SK-N-SH (cell line): ENCODE measurements around the gene FHDC1. TPM values are rescaled to one million over a fixed set of nuclear protein-coding genes. Genes with fewer than 3 reads are reported as not detected.

ENCODE experiments used
- CTCF ChIA-PET: fragments of 300-600, 350-600 bp; formaldehyde crosslinking; extraction: SDS; loops from one replicate; lab custom pipeline; 2021; lab: Yijun Ruan, JAX
- POLR2A ChIA-PET: fragments of 350-600 bp; sonication (Branson Sonifier 250); formaldehyde crosslinking; extraction: SDS; loops from one replicate; lab custom pipeline; 2020; ENCODE audit warnings: antibody characterized with exemption, inconsistent platforms; lab: Yijun Ruan, JAX
- DNase-seq: peaks from one replicate; pipeline ENCODE4 v3.0.0; 2012
- H2AFZ ChIP-seq: fragments of 200-600 bp; sonication (generic); 2 replicates; pipeline ENCODE4 v1.8.1; 2016; ENCODE audit warnings: antibody characterized with exemption, mild to moderate bottlenecking, low read depth
- H3F3A ChIP-seq: fragments of 200-600 bp; sonication (generic); replicated peaks from 2 replicates; pipeline ENCODE3; 2016; ENCODE audit warnings: antibody characterized with exemption, mild to moderate bottlenecking; ENCODE audit not compliant: insufficient read depth
- H3K27ac ChIP-seq, 2 experiments: fragments of 200-500 bp in 1 of 2; fragments of 200-600 bp in 1 of 2; sonication (Bioruptor generic) in 1 of 2; sonication (generic), shearing (Covaris generic) in 1 of 2; 2 replicates each; pipeline versions ENCODE4 v1.5.1 to v1.6.1; 2014 to 2016; ENCODE audit warnings: low read depth in 2 of 2, inconsistent platforms in 1 of 2, low read length in 1 of 2, mild to moderate bottlenecking in 1 of 2, mixed read lengths in 1 of 2
- H3K27me3 ChIP-seq: fragments of 200-600 bp; sonication (generic), shearing (Covaris generic); 2 replicates; pipeline ENCODE4 v1.6.1; 2016; ENCODE audit warnings: mixed run types; ENCODE audit not compliant: insufficient read depth
- H3K36me3 ChIP-seq, 2 experiments: fragments of 200-500 bp in 1 of 2; fragments of 200-600 bp in 1 of 2; sonication (Bioruptor generic) in 1 of 2; sonication (generic) in 1 of 2; replicated peaks in 1 of 2; 2 replicates each; pipeline versions ENCODE3 to v1.5.1; 2014 to 2016; ENCODE audit warnings: low read length in 1 of 2, mild to moderate bottlenecking in 1 of 2; ENCODE audit not compliant: insufficient read depth in 2 of 2, control insufficient read depth in 1 of 2
- H3K4me1 ChIP-seq, 2 experiments: fragments of 200-500 bp in 1 of 2; fragments of 200-600 bp in 1 of 2; sonication (Bioruptor generic) in 1 of 2; sonication (generic), shearing (Covaris generic) in 1 of 2; 2 replicates each; pipeline versions ENCODE4 v1.5.1 to v1.6.1; 2014 to 2016; ENCODE audit warnings: low read depth in 1 of 2, low read length in 1 of 2, mixed run types in 1 of 2; ENCODE audit not compliant: insufficient read depth in 2 of 2, control insufficient read depth in 1 of 2
- H3K4me2 ChIP-seq: fragments of 200-600 bp; sonication (generic), shearing (Covaris generic); 2 replicates; pipeline ENCODE4 v1.6.1; 2017; ENCODE audit warnings: mixed run types
- H3K4me3 ChIP-seq, 2 experiments: fragments of 200-500 bp in 1 of 2; fragments of 200-600 bp in 1 of 2; sonication (Bioruptor generic) in 1 of 2; sonication (generic), shearing (Covaris generic) in 1 of 2; 2 replicates each; pipeline versions ENCODE4 v1.5.1 to v1.8.1; 2014 to 2016; ENCODE audit warnings: low read depth in 2 of 2, inconsistent platforms in 1 of 2, low read length in 1 of 2, mild to moderate bottlenecking in 1 of 2, mixed read lengths in 1 of 2, moderate library complexity in 1 of 2
- H3K79me2 ChIP-seq: fragments of 200-600 bp; sonication (generic); 2 replicates; pipeline ENCODE4 v1.8.1; 2017; ENCODE audit warnings: mild to moderate bottlenecking; ENCODE audit not compliant: insufficient read depth
- H3K9ac ChIP-seq: fragments of 200-600 bp; sonication (generic); 2 replicates; pipeline ENCODE4 v1.6.1; 2017; ENCODE audit warnings: mixed run types
- H3K9me2 ChIP-seq: fragments of 200-600 bp; sonication (generic); 2 replicates; pipeline ENCODE4 v1.6.1; 2017; ENCODE audit warnings: mixed run types
- H3K9me3 ChIP-seq: fragments of 200-600 bp; sonication (generic); 2 replicates; pipeline ENCODE4 v1.6.1; 2017; ENCODE audit warnings: mixed run types, mild to moderate bottlenecking, moderate library complexity
- H4K20me1 ChIP-seq: fragments of 200-600 bp; sonication (generic); 2 replicates; pipeline ENCODE4 v1.6.1; 2017; ENCODE audit warnings: mild to moderate bottlenecking, mixed run types; ENCODE audit not compliant: insufficient read depth
- FOXJ3 ChIP-seq: sonication (generic); formaldehyde crosslinking; IDR thresholded peaks from 2 replicates; pipeline ENCODE4 v1.5.1; 2020; ENCODE audit warnings: mild to moderate bottlenecking, missing genetic modification reagents
- GATA2 ChIP-seq: sonication (generic); formaldehyde crosslinking; IDR thresholded peaks from 2 replicates; pipeline ENCODE4 v1.5.0; 2020; ENCODE audit warnings: mild to moderate bottlenecking, missing genetic modification reagents
- JUND ChIP-seq: IDR thresholded peaks from 2 replicates; pipeline ENCODE4 v1.4.0; 2012
- MEF2A ChIP-seq: IDR thresholded peaks from 2 replicates; pipeline ENCODE4 v1.4.0; 2012; ENCODE audit warnings: low read depth, borderline replicate concordance
- NRF1 ChIP-seq: IDR thresholded peaks from 2 replicates; pipeline ENCODE4 v1.6.1; 2012; ENCODE audit warnings: low read depth, mild to moderate bottlenecking, low read length
- PBX3 ChIP-seq: IDR thresholded peaks from 2 replicates; pipeline ENCODE4; 2012
- POLR2AphosphoS5 ChIP-seq: IDR thresholded peaks from 2 replicates; pipeline ENCODE4 v1.6.1; 2012; ENCODE audit warnings: low read depth, low read length
- RAD21 ChIP-seq: IDR thresholded peaks from 2 replicates; pipeline ENCODE4 v1.6.1; 2012; ENCODE audit warnings: mild to moderate bottlenecking, low read length
- SIN3A ChIP-seq: IDR thresholded peaks from 2 replicates; pipeline ENCODE4 v1.6.1; 2012; ENCODE audit warnings: low read depth, mild to moderate bottlenecking, low read length, moderate library complexity, borderline replicate concordance
- TAF1 ChIP-seq: IDR thresholded peaks from 2 replicates; pipeline ENCODE4 v1.6.1; 2012; ENCODE audit warnings: low read depth, mild to moderate bottlenecking, low read length, moderate library complexity, borderline replicate concordance
- TEAD4 ChIP-seq: IDR thresholded peaks from 2 replicates; pipeline ENCODE4 v1.4.0; 2012; ENCODE audit warnings: mild to moderate bottlenecking, borderline replicate concordance; ENCODE audit not compliant: insufficient read depth
- YY1 ChIP-seq: IDR thresholded peaks from 2 replicates; pipeline ENCODE4 v1.4.0; 2012; ENCODE audit warnings: low read depth, mild to moderate bottlenecking
- WGBS: methylation state at CpG from one replicate; pipeline ENCODE4 v1.1.6; 2017; ENCODE audit warnings: low lambda C conversion rate; 5-methylcytosine and 5-hydroxymethylcytosine counted together
- polyA plus RNA-seq, 3 experiments: library from polyadenylated mRNA; depleted of rRNA; stranded (reverse); fragments of >200 nt; gene quantifications; 2 replicates each; pipeline ENCODE4 v1.2.3, GENCODE V29; 2012
- TF ChIP-seq, protein P1 (sequence below): IDR thresholded peaks from 2 replicates; pipeline ENCODE4 v1.6.1; 2012; ENCODE audit warnings: mild to moderate bottlenecking, low read depth, low read length, moderate library complexity

Gene FHDC1
- polyA plus RNA-seq, 1 of the 3 experiments (the other 2 are of a cell fraction), result 0.02 TPM

- POLR2A ChIA-PET, result no interaction called here
- no peak overlapping the region for H3K4me2 ChIP-seq
- no peaks in the 10 kb centered on the region for H4K20me1 ChIP-seq
- peaks cover 0 to 12% of the 10 kb centered on the region in 2 experiments; a peak in 2 of 4 replicates for H3K4me1 ChIP-seq
- H3K36me3 ChIP-seq, result no peaks in the 10 kb centered on the region
- WGBS, result 76% methylated on average over 5 of the region's 5 CpGs
- no peak overlapping the region for H3K9ac ChIP-seq
- no peaks in the 10 kb centered on the region for H3K9me3 ChIP-seq
- H3K4me3 ChIP-seq, result no peak overlapping the region
- H3K27me3 ChIP-seq, result no peaks in the 10 kb centered on the region; the same call in 1 of the 2 replicates
- no peak for TF ChIP-seq YY1
- TF ChIP-seq JUND, result no peak
- no peak for TF ChIP-seq GATA2 (CRISPR knock-in tag)
- CTCF ChIA-PET, result interaction anchor here (0.7 kb wide), 1 partner anchor 170 kb away, joined by 3 read pairs; no protein-coding TSS in a partner anchor
- no peaks in the 10 kb centered on the region for H3K9me2 ChIP-seq
- no peak overlapping the region for H3K27ac ChIP-seq
- no peaks in the 10 kb centered on the region for H3F3A ChIP-seq
- no peaks in the 10 kb centered on the region for H3K79me2 ChIP-seq
- no peak overlapping the region for H2AFZ ChIP-seq
- no peak for DNase-seq
These were observed 26.0 kb downstream of the FHDC1 start for GRCh38 chr4:152962150-152962549.

DNA sequence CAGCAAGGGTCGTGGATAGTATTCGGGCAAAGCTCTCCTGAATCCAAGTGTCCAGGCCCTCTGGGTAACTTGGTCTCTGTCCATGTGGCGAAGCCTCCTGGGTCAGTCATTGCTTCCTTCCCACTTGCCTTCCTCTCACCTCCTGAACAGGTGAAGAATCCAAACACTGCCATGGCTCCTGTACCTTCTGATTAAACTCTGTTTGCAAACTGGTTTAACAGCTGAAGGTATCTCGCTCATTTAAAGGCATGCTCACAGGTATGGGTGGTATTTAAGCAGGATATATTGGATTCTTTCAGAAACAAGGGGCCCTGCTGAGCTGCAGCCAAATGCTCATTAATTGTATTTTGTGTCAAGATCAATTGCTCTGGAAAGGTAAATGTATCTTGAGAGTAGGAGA lies 28.2 kb downstream of the FHDC1 start:
- 80% methylated on average over 4 of the region's 4 CpGs for WGBS
- TF ChIP-seq YY1, result no peak
- TF ChIP-seq FOXJ3 (CRISPR knock-in tag), result no peak
- TF ChIP-seq GATA2 (CRISPR knock-in tag), result no peak
- no peak for TF ChIP-seq POLR2AphosphoS5
- TF ChIP-seq RAD21, result no peak
- no peak for TF ChIP-seq PBX3
- TF ChIP-seq, protein P1, sequence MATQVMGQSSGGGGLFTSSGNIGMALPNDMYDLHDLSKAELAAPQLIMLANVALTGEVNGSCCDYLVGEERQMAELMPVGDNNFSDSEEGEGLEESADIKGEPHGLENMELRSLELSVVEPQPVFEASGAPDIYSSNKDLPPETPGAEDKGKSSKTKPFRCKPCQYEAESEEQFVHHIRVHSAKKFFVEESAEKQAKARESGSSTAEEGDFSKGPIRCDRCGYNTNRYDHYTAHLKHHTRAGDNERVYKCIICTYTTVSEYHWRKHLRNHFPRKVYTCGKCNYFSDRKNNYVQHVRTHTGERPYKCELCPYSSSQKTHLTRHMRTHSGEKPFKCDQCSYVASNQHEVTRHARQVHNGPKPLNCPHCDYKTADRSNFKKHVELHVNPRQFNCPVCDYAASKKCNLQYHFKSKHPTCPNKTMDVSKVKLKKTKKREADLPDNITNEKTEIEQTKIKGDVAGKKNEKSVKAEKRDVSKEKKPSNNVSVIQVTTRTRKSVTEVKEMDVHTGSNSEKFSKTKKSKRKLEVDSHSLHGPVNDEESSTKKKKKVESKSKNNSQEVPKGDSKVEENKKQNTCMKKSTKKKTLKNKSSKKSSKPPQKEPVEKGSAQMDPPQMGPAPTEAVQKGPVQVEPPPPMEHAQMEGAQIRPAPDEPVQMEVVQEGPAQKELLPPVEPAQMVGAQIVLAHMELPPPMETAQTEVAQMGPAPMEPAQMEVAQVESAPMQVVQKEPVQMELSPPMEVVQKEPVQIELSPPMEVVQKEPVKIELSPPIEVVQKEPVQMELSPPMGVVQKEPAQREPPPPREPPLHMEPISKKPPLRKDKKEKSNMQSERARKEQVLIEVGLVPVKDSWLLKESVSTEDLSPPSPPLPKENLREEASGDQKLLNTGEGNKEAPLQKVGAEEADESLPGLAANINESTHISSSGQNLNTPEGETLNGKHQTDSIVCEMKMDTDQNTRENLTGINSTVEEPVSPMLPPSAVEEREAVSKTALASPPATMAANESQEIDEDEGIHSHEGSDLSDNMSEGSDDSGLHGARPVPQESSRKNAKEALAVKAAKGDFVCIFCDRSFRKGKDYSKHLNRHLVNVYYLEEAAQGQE, result no peak
- no peak for TF ChIP-seq SIN3A
- no peak for TF ChIP-seq TAF1
- TF ChIP-seq NRF1, result no peak
- no peak for TF ChIP-seq JUND
- no peak for TF ChIP-seq MEF2A
- TF ChIP-seq TEAD4, result no peak
- POLR2A ChIA-PET, result no interaction called here
- no peaks in the 10 kb centered on the region for H3K9me3 ChIP-seq
- no peaks in the 10 kb centered on the region for H3K36me3 ChIP-seq
- no peak overlapping the region for H3K4me2 ChIP-seq
- no peaks in the 10 kb centered on the region for H3K79me2 ChIP-seq
- peaks cover 0 to 12% of the 10 kb centered on the region in 2 experiments; a peak in 2 of 4 replicates for H3K4me1 ChIP-seq
- no peaks in the 10 kb centered on the region for H3K27me3 ChIP-seq
- no peaks in the 10 kb centered on the region for H3F3A ChIP-seq
- H3K27ac ChIP-seq, result no peak overlapping the region
- no peak overlapping the region for H2AFZ ChIP-seq
- no peaks in the 10 kb centered on the region for H4K20me1 ChIP-seq
- no peak for DNase-seq
- CTCF ChIA-PET, result no interaction called here
- no peak overlapping the region for H3K9ac ChIP-seq
- H3K9me2 ChIP-seq, result no peaks in the 10 kb centered on the region
- no peak overlapping the region for H3K4me3 ChIP-seq
